Activated B cell treated with CpG ODN at 0.5 μM for 24 hours (primary cell): ENCODE data around the gene CENPF. TPM values are rescaled to one million over a fixed set of nuclear protein-coding genes. Genes with fewer than 3 reads are reported as not detected.

ENCODE experiments used
- ATAC-seq: fragments of 200-7000 bp; cut with Tn5 transposase; one replicate; pipeline ENCODE4 v1.10.0; 2021; ENCODE audit warnings: low read depth, mild to moderate bottlenecking, moderate library complexity
- CTCF ChIA-PET: fragments of 350-600 bp; sonication (Branson Sonifier 250); formaldehyde crosslinking; loops from one replicate; lab custom pipeline; 2021; ENCODE audit warnings: antibody characterized with exemption; lab: Charles Lee
- POLR2A ChIA-PET: fragments of 350-600 bp; sonication (Branson Sonifier 250); formaldehyde crosslinking; loops from one replicate; lab custom pipeline; 2021; ENCODE audit warnings: antibody characterized with exemption; lab: Charles Lee
- DNase-seq: peaks from one replicate; pipeline ENCODE4 v3.0.0; 2022
- H3K27ac Mint-ChIP-seq: one replicate; pipeline ENCODE4 v1.8.0; 2020; ENCODE audit warnings: mixed read lengths
- H3K27me3 Mint-ChIP-seq: one replicate; pipeline ENCODE4 v1.8.0; 2021; ENCODE audit warnings: mixed read lengths
- H3K36me3 Mint-ChIP-seq: one replicate; pipeline ENCODE4 v1.8.0; 2021; ENCODE audit warnings: low read depth, mixed read lengths
- H3K4me1 Mint-ChIP-seq: one replicate; pipeline ENCODE4 v1.8.0; 2021; ENCODE audit warnings: mixed read lengths
- H3K4me3 Mint-ChIP-seq: one replicate; pipeline ENCODE4 v1.8.0; 2020; ENCODE audit warnings: mild to moderate bottlenecking, mixed read lengths
- H3K9me3 Mint-ChIP-seq: one replicate; pipeline ENCODE4 v1.8.0; 2020; ENCODE audit warnings: mixed read lengths
- CTCF ChIP-seq: fragments of 200-600 bp; IDR thresholded peaks from one replicate; pipeline ENCODE4 v1.8.0; 2022; ENCODE audit warnings: antibody characterized with exemption, mild to moderate bottlenecking
- intact Hi-C: fragments of 100-400 bp; cut with micrococcal nuclease; formaldehyde crosslinking; loops from one replicate; pipeline ENCODE4 v1.15.1; 2024
- total RNA-seq: library from RNA; stranded (reverse); gene quantifications from 2 replicates; pipeline ENCODE4 v1.2.3, GENCODE V29; 2022

The CENPF gene
- total RNA-seq, 1 donor from 2014 or later = 4.0 TPM

- H3K4me3 Mint-ChIP-seq = no peak overlapping the region
- DNase-seq (no peak), ATAC-seq (no peak)
- no peaks in the 10 kb centered on the region for H3K4me1 Mint-ChIP-seq
- ChIA-PET CTCF (no interaction called here), POLR2A (no interaction called here)
- peaks cover 21% of the 10 kb centered on the region for H3K9me3 Mint-ChIP-seq
- no peaks in the 10 kb centered on the region for H3K36me3 Mint-ChIP-seq
- H3K27me3 Mint-ChIP-seq = no peaks in the 10 kb centered on the region
- no peak for TF ChIP-seq CTCF
- intact Hi-C loops = no loop called here
- no peak overlapping the region for H3K27ac Mint-ChIP-seq
Measured at GRCh38 chr1:214700437-214700836, 97.4 kb downstream of the CENPF start.

- Mint-ChIP-seq H3K36me3 (no peaks in the 10 kb centered on the region), H3K4me1 (no peaks in the 10 kb centered on the region), H3K27ac (no peak overlapping the region), H3K27me3 (no peaks in the 10 kb centered on the region), H3K9me3 (peaks cover 28% of the 10 kb centered on the region), H3K4me3 (no peak overlapping the region)
- ATAC-seq (no peak), DNase-seq (no peak)
- intact Hi-C loops = no loop called here
- TF ChIP-seq CTCF = no peak
- CTCF ChIA-PET = no interaction called here
- POLR2A ChIA-PET = no interaction called here
Measured at GRCh38 chr1:214702556-214702955, 99.6 kb downstream of the CENPF start.

GRCh38 chr1:214707306-214708087, 104.5 kb downstream of the CENPF start:
- Mint-ChIP-seq H3K27me3 (no peaks in the 10 kb centered on the region), H3K27ac (no peak overlapping the region), H3K4me1 (no peaks in the 10 kb centered on the region), H3K4me3 (no peak overlapping the region), H3K9me3 (peaks cover 28% of the 10 kb centered on the region), H3K36me3 (no peaks in the 10 kb centered on the region)
- ATAC-seq (no peak), DNase-seq (no peak)
- ChIA-PET POLR2A (no interaction called here), CTCF (no interaction called here)
- TF ChIP-seq CTCF = no peak
- intact Hi-C loops = no loop called here

GRCh38 chr1:214708321-214708955, 105.4 kb downstream of the CENPF start:
- DNase-seq (no peak), ATAC-seq (no peak)
- Mint-ChIP-seq H3K36me3 (no peaks in the 10 kb centered on the region), H3K27ac (no peak overlapping the region), H3K4me1 (no peaks in the 10 kb centered on the region), H3K4me3 (no peak overlapping the region), H3K9me3 (peaks cover 24% of the 10 kb centered on the region), H3K27me3 (no peaks in the 10 kb centered on the region)
- TF ChIP-seq CTCF = no peak
- ChIA-PET CTCF (no interaction called here), POLR2A (no interaction called here)
- intact Hi-C loops = no loop called here

- Mint-ChIP-seq H3K27me3 (no peaks in the 10 kb centered on the region), H3K9me3 (peaks cover 16% of the 10 kb centered on the region), H3K4me1 (no peaks in the 10 kb centered on the region), H3K27ac (no peak overlapping the region), H3K36me3 (no peaks in the 10 kb centered on the region), H3K4me3 (no peak overlapping the region)
- TF ChIP-seq CTCF = no peak
- DNase-seq = no peak
- ChIA-PET CTCF (no interaction called here), POLR2A (no interaction called here)
- no peak for ATAC-seq
- intact Hi-C loops = no loop called here
Measured at GRCh38 chr1:214709241-214709640, 106.2 kb downstream of the CENPF start.
